H9 (cell line): Measurements from ENCODE around the gene ITM2C. TPM values are rescaled to one million over a fixed set of nuclear protein-coding genes. Genes with fewer than 3 reads are reported as not detected.

Experiments used
- DNase-seq: peaks from one replicate; pipeline ENCODE4 v3.0.0-alpha.2; 2017
- H2AFZ ChIP-seq: one replicate; pipeline ENCODE4 v1.6.1; 2013; ENCODE audit warnings: mild to moderate bottlenecking, low read length, control low read depth, moderate library complexity
- H2AK5ac ChIP-seq: 2 replicates; pipeline ENCODE4 v1.6.1; 2013; ENCODE audit warnings: low read length, control low read depth, mixed read lengths; ENCODE audit not compliant: insufficient read length
- H2BK120ac ChIP-seq: one replicate; pipeline ENCODE4 v1.6.1; 2013; ENCODE audit warnings: low read depth, mild to moderate bottlenecking, low read length, control low read depth, inconsistent platforms; ENCODE audit not compliant: poor library complexity, severe bottlenecking
- H2BK12ac ChIP-seq: 2 replicates; pipeline ENCODE4 v1.6.1; 2013; ENCODE audit warnings: low read length, control low read depth, mixed read lengths, low read depth; ENCODE audit not compliant: insufficient read length
- H2BK15ac ChIP-seq: 2 replicates; pipeline ENCODE4 v1.6.1; 2013; ENCODE audit warnings: low read depth, low read length, control low read depth
- H2BK20ac ChIP-seq: one replicate; pipeline ENCODE4 v1.6.1; 2013; ENCODE audit warnings: low read depth, mild to moderate bottlenecking, low read length, control low read depth, inconsistent platforms; ENCODE audit not compliant: poor library complexity, severe bottlenecking
- H2BK5ac ChIP-seq: 2 replicates; pipeline ENCODE4 v1.6.1; 2013; ENCODE audit warnings: low read length, control low read depth, mixed read lengths; ENCODE audit not compliant: insufficient read length
- H3K14ac ChIP-seq: 2 replicates; pipeline ENCODE4 v1.6.1; 2013; ENCODE audit warnings: low read length, control low read depth; ENCODE audit not compliant: insufficient read depth
- H3K18ac ChIP-seq: 2 replicates; pipeline ENCODE4 v1.6.1; 2013; ENCODE audit warnings: low read depth, mild to moderate bottlenecking, mixed read lengths, low read length, control low read depth; ENCODE audit not compliant: insufficient read length
- H3K23ac ChIP-seq: 2 replicates; pipeline ENCODE4 v1.6.1; 2013; ENCODE audit warnings: low read length, control low read depth, mixed read lengths, low read depth; ENCODE audit not compliant: insufficient read length
- H3K23me2 ChIP-seq: 2 replicates; pipeline ENCODE4 v1.6.1; 2013; ENCODE audit warnings: low read depth, mild to moderate bottlenecking, mixed read lengths, low read length, control low read depth; ENCODE audit not compliant: insufficient read length, poor library complexity, severe bottlenecking
- H3K27ac ChIP-seq: 2 replicates; pipeline ENCODE4 v1.5.1; 2013; ENCODE audit warnings: low read length, control low read depth, mixed read lengths, low read depth; ENCODE audit not compliant: insufficient read length
- H3K27me3 ChIP-seq: 2 replicates; pipeline ENCODE4 v1.6.1; 2013; ENCODE audit warnings: low read length, control low read depth, inconsistent platforms; ENCODE audit not compliant: insufficient read depth
- H3K4ac ChIP-seq: 2 replicates; pipeline ENCODE4 v1.6.1; 2013; ENCODE audit warnings: low read depth, mild to moderate bottlenecking, control low read depth, inconsistent platforms, low read length, moderate library complexity
- H3K4me1 ChIP-seq: 2 replicates; pipeline ENCODE4 v1.6.1; 2013; ENCODE audit warnings: low read length, control low read depth, inconsistent platforms; ENCODE audit not compliant: insufficient read depth
- H3K4me2 ChIP-seq: 2 replicates; pipeline ENCODE4 v1.6.1; 2013; ENCODE audit warnings: low read length, control low read depth, mixed read lengths; ENCODE audit not compliant: insufficient read length, insufficient read depth
- H3K56ac ChIP-seq: 2 replicates; pipeline ENCODE4 v1.6.1; 2013; ENCODE audit warnings: low read depth, mild to moderate bottlenecking, mixed read lengths, low read length, control low read depth; ENCODE audit not compliant: insufficient read length
- H3K79me1 ChIP-seq: 2 replicates; pipeline ENCODE4 v1.6.1; 2013; ENCODE audit warnings: low read depth, mild to moderate bottlenecking, moderate library complexity, low read length, control low read depth, inconsistent platforms; ENCODE audit not compliant: insufficient read depth, poor library complexity, severe bottlenecking
- H3K79me2 ChIP-seq: 2 replicates; pipeline ENCODE4 v1.6.1; 2013; ENCODE audit warnings: low read length, control low read depth, inconsistent platforms; ENCODE audit not compliant: insufficient read depth
- H3K9ac ChIP-seq: 2 replicates; pipeline ENCODE4 v1.6.1; 2013; ENCODE audit warnings: low read length, control low read depth, mixed read lengths; ENCODE audit not compliant: insufficient read length; ENCODE audit errors: extremely low read depth
- H3K9me3 ChIP-seq: one replicate; pipeline ENCODE4 v1.6.1; 2013; ENCODE audit warnings: low read depth, low read length, inconsistent platforms; ENCODE audit not compliant: control insufficient read depth
- H3T11ph ChIP-seq: one replicate; pipeline ENCODE4 v1.6.1; 2013; ENCODE audit warnings: mild to moderate bottlenecking, low read length, control low read depth, inconsistent platforms
- H4K20me1 ChIP-seq: one replicate; pipeline ENCODE4 v1.6.1; 2013; ENCODE audit not compliant: control insufficient read depth, insufficient read length, insufficient read depth
- H4K5ac ChIP-seq: 2 replicates; pipeline ENCODE4 v1.6.1; 2013; ENCODE audit warnings: low read depth, mild to moderate bottlenecking, mixed read lengths, low read length, control low read depth; ENCODE audit not compliant: insufficient read length
- H4K8ac ChIP-seq: replicated peaks from 2 replicates; pipeline ENCODE4 v1.6.1; 2013; ENCODE audit warnings: low read length, control low read depth, mixed read lengths, low read depth; ENCODE audit not compliant: insufficient read length
- H4K91ac ChIP-seq: 2 replicates; pipeline ENCODE4 v1.6.1; 2013; ENCODE audit warnings: low read depth, mild to moderate bottlenecking, moderate library complexity, mixed read lengths, low read length, control low read depth; ENCODE audit not compliant: insufficient read length
- H3K27ac Mint-ChIP-seq, 3 experiments: 2 replicates in 2 of 3; 3 replicates in 1 of 3; pipeline ENCODE4 v1.8.0; 2020 to 2021; ENCODE audit warnings: mixed read lengths in 3 of 3, mild to moderate bottlenecking in 1 of 3, moderate library complexity in 1 of 3
- H3K27me3 Mint-ChIP-seq: 2 replicates; pipeline ENCODE4 v1.8.0; 2021; ENCODE audit warnings: low read depth, mild to moderate bottlenecking, moderate library complexity, mixed read lengths
- H3K36me3 Mint-ChIP-seq, 3 experiments: 2 replicates in 2 of 3; 3 replicates in 1 of 3; pipeline ENCODE4 v1.8.0; 2020 to 2021; ENCODE audit warnings: low read depth in 3 of 3, mixed read lengths in 3 of 3; ENCODE audit not compliant: insufficient read depth in 1 of 3
- H3K4me1 Mint-ChIP-seq, 2 experiments: 2 replicates each; pipeline ENCODE4 v1.8.0; 2020; ENCODE audit warnings: mixed read lengths in 2 of 2
- H3K4me3 Mint-ChIP-seq, 2 experiments: 2 replicates in 1 of 2; 3 replicates in 1 of 2; pipeline ENCODE4 v1.8.0; 2020 to 2021; ENCODE audit warnings: mild to moderate bottlenecking in 2 of 2, mixed read lengths in 2 of 2, moderate library complexity in 1 of 2
- H3K9me3 Mint-ChIP-seq, 2 experiments: 2 replicates in 1 of 2; 3 replicates in 1 of 2; pipeline ENCODE4 v1.8.0; 2020; ENCODE audit warnings: mild to moderate bottlenecking in 2 of 2, mixed read lengths in 2 of 2, moderate library complexity in 1 of 2
- WGBS: extraction: QIAGEN DNeasy Blood & Tissue Kit; methylation state at CpG from one replicate; pipeline ENCODE4 v1.1.7; 2013; ENCODE audit warnings: missing lambda C conversion rate, low lambda C conversion rate, mixed read lengths; ENCODE audit not compliant: insufficient read length; ENCODE audit errors: extremely low coverage; 5-methylcytosine and 5-hydroxymethylcytosine counted together
- total RNA-seq: library from RNA; stranded (reverse); gene quantifications from 2 replicates; pipeline ENCODE4 v1.2.1, GENCODE V29; 2021
- TF ChIP-seq, protein P1 (sequence below): fragments of 200-600 bp; sonication (generic); conservative IDR thresholded peaks from 3 replicates; pipeline ENCODE4 v1.8.0; 2021; ENCODE audit warnings: antibody characterized with exemption, mild to moderate bottlenecking

Gene ITM2C
- total RNA-seq, 1 experiment from 2014 or later, result 297 TPM

DNA sequence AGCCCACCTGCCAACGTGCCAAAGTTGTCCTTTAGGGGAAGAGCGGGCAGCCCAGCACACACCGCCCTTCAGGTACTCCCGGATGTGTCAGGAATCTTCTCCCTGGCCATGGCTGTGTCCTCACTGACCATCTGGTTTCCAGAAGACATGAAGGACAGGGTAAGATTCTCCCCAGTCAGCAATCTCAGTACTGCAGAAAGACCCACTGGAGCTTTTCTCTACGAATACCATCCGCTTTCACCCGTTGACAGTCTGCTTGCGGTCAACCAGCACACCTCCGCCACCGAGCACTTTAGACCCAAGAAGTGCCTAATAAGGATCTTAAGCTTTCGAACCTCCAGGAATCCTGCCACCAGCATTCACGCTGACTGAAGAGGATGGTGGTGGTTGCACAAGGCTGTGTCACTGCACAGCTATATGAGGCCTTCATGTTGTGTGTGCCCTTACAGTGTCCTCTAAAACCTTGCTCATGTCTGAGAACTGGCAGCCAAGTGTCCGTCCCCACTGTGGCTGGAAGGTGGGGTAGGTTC lies 42.7 kb upstream of the ITM2C start:
- H3K27me3 ChIP-seq, result no peaks in the 10 kb centered on the region
- no peak overlapping the region for H2BK5ac ChIP-seq
- H3K9me3 ChIP-seq, result no peaks in the 10 kb centered on the region
- no peak overlapping the region for H3K18ac ChIP-seq
- no peak overlapping the region for H2AFZ ChIP-seq
- TF ChIP-seq, protein P1, sequence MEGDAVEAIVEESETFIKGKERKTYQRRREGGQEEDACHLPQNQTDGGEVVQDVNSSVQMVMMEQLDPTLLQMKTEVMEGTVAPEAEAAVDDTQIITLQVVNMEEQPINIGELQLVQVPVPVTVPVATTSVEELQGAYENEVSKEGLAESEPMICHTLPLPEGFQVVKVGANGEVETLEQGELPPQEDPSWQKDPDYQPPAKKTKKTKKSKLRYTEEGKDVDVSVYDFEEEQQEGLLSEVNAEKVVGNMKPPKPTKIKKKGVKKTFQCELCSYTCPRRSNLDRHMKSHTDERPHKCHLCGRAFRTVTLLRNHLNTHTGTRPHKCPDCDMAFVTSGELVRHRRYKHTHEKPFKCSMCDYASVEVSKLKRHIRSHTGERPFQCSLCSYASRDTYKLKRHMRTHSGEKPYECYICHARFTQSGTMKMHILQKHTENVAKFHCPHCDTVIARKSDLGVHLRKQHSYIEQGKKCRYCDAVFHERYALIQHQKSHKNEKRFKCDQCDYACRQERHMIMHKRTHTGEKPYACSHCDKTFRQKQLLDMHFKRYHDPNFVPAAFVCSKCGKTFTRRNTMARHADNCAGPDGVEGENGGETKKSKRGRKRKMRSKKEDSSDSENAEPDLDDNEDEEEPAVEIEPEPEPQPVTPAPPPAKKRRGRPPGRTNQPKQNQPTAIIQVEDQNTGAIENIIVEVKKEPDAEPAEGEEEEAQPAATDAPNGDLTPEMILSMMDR, result no peak
- H3K27me3 Mint-ChIP-seq, result peaks cover 2% of the 10 kb centered on the region; the same call in 1 of the 2 replicates
- no peak overlapping the region for H3K27ac ChIP-seq
- no peak overlapping the region for H3T11ph ChIP-seq
- no peak overlapping the region for H4K5ac ChIP-seq
- no peak overlapping the region for H3K9ac ChIP-seq
- no peak overlapping the region for H3K4me2 ChIP-seq
- no CpG with 5 or more reads among the region's 13 CpGs for WGBS
- H4K8ac ChIP-seq, result no peak overlapping the region
- no peak overlapping the region for H3K56ac ChIP-seq
- H3K23ac ChIP-seq, result no peak overlapping the region
- no peak for DNase-seq
- no peak overlapping the region for H3K4ac ChIP-seq
- H2AK5ac ChIP-seq, result no peak overlapping the region
- H4K91ac ChIP-seq, result no peak overlapping the region
- no peak overlapping the region for H2BK12ac ChIP-seq
- no peak overlapping the region for H2BK120ac ChIP-seq
- H2BK20ac ChIP-seq, result no peak overlapping the region
- H3K9me3 Mint-ChIP-seq, result no peaks in the 10 kb centered on the region; a peak in 1 of 5 replicates
- H3K4me3 Mint-ChIP-seq, result no peak overlapping the region
- H3K79me1 ChIP-seq, result no peaks in the 10 kb centered on the region
- H3K79me2 ChIP-seq, result no peaks in the 10 kb centered on the region
- H2BK15ac ChIP-seq, result no peak overlapping the region
- H3K4me1 Mint-ChIP-seq, result peaks cover 10 to 11% of the 10 kb centered on the region in 2 experiments
- H4K20me1 ChIP-seq, result no peaks in the 10 kb centered on the region
- H3K36me3 Mint-ChIP-seq, result peaks cover 6 to 17% (median 15%) of the 10 kb centered on the region in 3 experiments; a peak in 6 of 7 replicates
- H3K4me1 ChIP-seq, result no peaks in the 10 kb centered on the region
- no peaks in the 10 kb centered on the region for H3K23me2 ChIP-seq
- no peak overlapping the region for H3K27ac Mint-ChIP-seq
- no peak overlapping the region for H3K14ac ChIP-seq
